ENCODE results near the gene TBC1D10A. TPM values are rescaled to one million over a fixed set of nuclear protein-coding genes. Genes with fewer than 3 reads are reported as not detected.

TBC1D10A gene
- total RNA-seq, 2 experiments from 2014 or later, result 38.9 to 41.8 TPM

DNA sequence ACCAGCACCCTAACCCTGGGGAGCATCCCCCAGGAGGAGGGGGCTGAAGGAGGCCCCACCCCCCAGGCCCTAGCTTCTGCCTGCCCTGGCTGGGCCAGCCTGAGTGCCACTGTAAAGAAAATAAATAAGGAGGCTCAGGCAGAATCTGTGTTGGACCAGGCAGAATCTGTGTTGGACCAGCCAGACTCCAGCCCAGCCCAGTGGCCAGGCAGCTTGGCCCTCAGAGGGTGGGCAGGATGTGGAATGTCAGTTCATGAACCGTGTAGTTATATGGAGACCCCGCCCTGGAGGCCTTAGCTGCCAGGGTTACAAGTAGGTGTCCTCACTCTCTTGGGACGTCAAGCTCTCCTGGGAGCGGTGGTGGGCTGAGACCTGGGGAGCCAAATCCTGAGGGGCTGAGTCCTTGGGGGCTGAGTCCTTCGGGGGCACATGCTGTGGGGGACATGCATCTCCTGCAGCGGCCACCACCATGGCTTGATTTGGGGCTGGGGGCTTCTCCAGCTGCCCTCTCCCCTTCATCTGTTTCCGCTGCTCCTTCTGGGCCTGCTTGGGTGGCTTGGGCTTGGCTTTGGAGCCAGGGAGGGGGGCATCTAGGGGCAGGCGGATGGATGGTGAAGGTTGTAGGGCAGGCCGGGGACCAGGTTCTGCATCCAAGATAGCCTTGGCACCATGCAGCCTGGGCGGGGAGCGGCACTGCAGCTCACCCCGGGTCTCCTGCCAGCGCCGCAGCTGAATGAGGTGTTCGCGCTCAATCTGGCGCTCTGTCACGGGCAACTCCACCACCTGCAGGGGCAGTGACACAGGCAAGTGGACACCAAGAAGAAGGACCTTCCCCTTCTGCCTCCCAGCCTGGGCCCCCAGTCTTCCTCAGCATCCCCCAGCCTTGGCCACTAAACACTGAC is 34.4 kb downstream of the TBC1D10A start:
- CTCF ChIA-PET, result interaction anchor here (1.5 to 6.8 kb wide), 2 partner anchors 12 to 95 kb away, joined by 4 to 59 read pairs; no protein-coding TSS in a partner anchor
- Histone ChIP-seq H3K4me3 (ENCODE audit: low read length) (no peak overlapping the region), H3K36me3 (ENCODE audit: insufficient read depth, low read length) (peaks cover 60% of the 10 kb centered on the region), H3K4me1 (ENCODE audit: insufficient read depth, low read length) (peaks cover 70% of the 10 kb centered on the region), H3K27ac (ENCODE audit: low read depth in 1 of 2, low read length in 2 of 2) (no peak overlapping the region), H3K9me3 (ENCODE audit: control insufficient read depth in 1 of 2, insufficient read depth in 1 of 2, low read length in 2 of 2) (no peaks in the 10 kb centered on the region), H3K27me3 (ENCODE audit: control insufficient read depth in 1 of 2, insufficient read depth in 2 of 2, low read length in 2 of 2) (no peaks in the 10 kb centered on the region)
- ATAC-seq (ENCODE audit: poor library complexity) (no peak), DNase-seq (no peak)
- Mint-ChIP-seq H3K27me3 (no peaks in the 10 kb centered on the region), H3K27ac (peak overlapping the region; percentile 79), H3K4me3 (no peak overlapping the region), H3K9me3 (no peaks in the 10 kb centered on the region), H3K4me1 (ENCODE audit: low read depth) (peaks cover 69% of the 10 kb centered on the region), H3K36me3 (ENCODE audit: low read depth) (peaks cover 83% of the 10 kb centered on the region)
- POLR2A ChIA-PET, result interaction anchor here (2.5 to 9.8 kb wide), 5 partner anchors 13 to 132 kb away, joined by 8 to 268 read pairs (median 88); partner anchors contain the start of genes CCDC157, SF3A1 and TBC1D10A
- intact Hi-C loops (cut with DNase I, micrococcal nuclease), result no loop called here
- TF ChIP-seq, protein P1, sequence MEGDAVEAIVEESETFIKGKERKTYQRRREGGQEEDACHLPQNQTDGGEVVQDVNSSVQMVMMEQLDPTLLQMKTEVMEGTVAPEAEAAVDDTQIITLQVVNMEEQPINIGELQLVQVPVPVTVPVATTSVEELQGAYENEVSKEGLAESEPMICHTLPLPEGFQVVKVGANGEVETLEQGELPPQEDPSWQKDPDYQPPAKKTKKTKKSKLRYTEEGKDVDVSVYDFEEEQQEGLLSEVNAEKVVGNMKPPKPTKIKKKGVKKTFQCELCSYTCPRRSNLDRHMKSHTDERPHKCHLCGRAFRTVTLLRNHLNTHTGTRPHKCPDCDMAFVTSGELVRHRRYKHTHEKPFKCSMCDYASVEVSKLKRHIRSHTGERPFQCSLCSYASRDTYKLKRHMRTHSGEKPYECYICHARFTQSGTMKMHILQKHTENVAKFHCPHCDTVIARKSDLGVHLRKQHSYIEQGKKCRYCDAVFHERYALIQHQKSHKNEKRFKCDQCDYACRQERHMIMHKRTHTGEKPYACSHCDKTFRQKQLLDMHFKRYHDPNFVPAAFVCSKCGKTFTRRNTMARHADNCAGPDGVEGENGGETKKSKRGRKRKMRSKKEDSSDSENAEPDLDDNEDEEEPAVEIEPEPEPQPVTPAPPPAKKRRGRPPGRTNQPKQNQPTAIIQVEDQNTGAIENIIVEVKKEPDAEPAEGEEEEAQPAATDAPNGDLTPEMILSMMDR (IDR thresholded peaks at IDR 0.05), result no peak

DNA sequence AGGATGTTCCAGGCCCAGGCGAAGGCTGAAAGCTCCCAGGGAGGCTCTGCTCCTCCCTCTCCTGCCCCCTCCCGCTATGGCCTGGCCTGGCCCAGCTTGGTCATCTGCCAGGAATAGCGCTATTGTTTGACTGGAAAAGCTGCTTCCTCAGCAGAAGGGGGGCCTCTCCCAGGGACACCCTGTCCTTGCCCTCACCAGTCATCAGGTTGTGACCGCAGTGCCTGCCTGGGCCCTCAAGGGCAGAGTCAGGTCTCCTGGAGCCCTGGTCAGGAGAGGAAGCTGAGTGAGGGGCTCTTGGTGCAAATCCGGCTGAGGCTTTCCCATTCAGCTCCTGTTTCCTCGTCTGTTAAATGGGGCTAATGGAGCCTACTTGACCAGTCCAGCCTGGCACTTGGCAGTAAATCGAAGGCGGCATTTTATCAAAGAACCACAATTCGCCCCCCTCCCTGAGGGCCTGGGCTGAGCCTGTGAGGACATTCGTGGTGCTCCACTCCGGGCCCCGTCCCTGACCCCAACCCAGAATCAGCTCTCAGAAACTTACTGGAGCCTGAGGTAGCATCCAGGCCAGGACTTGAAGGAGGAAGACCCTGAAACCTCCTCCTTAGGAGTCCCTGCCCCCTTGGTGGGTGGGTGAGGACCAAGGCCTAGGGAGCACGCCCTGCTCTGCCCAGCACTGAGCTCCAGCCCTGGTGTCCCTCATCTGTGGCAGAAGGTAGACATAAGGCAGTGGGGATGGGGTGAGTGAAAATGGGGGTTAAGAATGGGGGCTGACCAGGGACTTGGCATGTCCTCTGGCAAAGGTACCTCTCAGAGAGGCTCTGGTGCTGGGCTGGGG is 35.5 kb downstream of the TBC1D10A start:
- H3K4me1 Mint-ChIP-seq (ENCODE audit: low read depth), result peaks cover 66% of the 10 kb centered on the region
- H3K36me3 Mint-ChIP-seq (ENCODE audit: low read depth), result peaks cover 77% of the 10 kb centered on the region
- Histone ChIP-seq H3K36me3 (ENCODE audit: insufficient read depth, low read length) (peaks cover 51% of the 10 kb centered on the region), H3K27me3 (ENCODE audit: control insufficient read depth in 1 of 2, insufficient read depth in 2 of 2, low read length in 2 of 2) (no peaks in the 10 kb centered on the region), H3K4me1 (ENCODE audit: insufficient read depth, low read length) (peaks cover 71% of the 10 kb centered on the region), H3K4me3 (ENCODE audit: low read length) (no peak overlapping the region), H3K9me3 (ENCODE audit: control insufficient read depth in 1 of 2, insufficient read depth in 1 of 2, low read length in 2 of 2) (no peaks in the 10 kb centered on the region), H3K27ac (ENCODE audit: low read depth in 1 of 2, low read length in 2 of 2) (peak overlapping the region; percentile 37 to 60)
- POLR2A ChIA-PET, result interaction anchor here (1.0 to 9.8 kb wide), 8 partner anchors 14 to 133 kb away, joined by 3 to 268 read pairs (median 68); partner anchors contain the start of genes CCDC157, RNF215, SF3A1 and TBC1D10A
- DNase-seq (no peak), ATAC-seq (ENCODE audit: poor library complexity) (no peak)
- CTCF ChIA-PET, result interaction anchor here (1.5 to 6.8 kb wide), 5 partner anchors 13 to 133 kb away, joined by 4 to 59 read pairs (median 18); no protein-coding TSS in a partner anchor
- TF ChIP-seq, protein P1 (IDR thresholded peaks at IDR 0.05), result no peak
- no peaks in the 10 kb centered on the region for H3K27me3 Mint-ChIP-seq
- no peaks in the 10 kb centered on the region for H3K9me3 Mint-ChIP-seq
- peak overlapping the region; percentile 87 for H3K27ac Mint-ChIP-seq
- intact Hi-C loops (cut with DNase I, micrococcal nuclease), result no loop called here
- H3K4me3 Mint-ChIP-seq, result peak overlapping the region; percentile 97

Measured in CD4-positive, alpha-beta T cell (primary cell).